Activated T-cell treated with anti-CD3 and anti-CD28 coated beads, Interleukin-2, amount 50 U/mL, for 48 hours (primary cell): Measurements from ENCODE around the gene COTL1.
A peak's percentile ranks its signal among the peaks of the same experiment; 100 is the strongest.

Experiments used
- DNase-seq, 2 experiments: peaks; one replicate each; pipeline ENCODE4 v3.0.0-alpha.2; 2020

COTL1 gene

DNA sequence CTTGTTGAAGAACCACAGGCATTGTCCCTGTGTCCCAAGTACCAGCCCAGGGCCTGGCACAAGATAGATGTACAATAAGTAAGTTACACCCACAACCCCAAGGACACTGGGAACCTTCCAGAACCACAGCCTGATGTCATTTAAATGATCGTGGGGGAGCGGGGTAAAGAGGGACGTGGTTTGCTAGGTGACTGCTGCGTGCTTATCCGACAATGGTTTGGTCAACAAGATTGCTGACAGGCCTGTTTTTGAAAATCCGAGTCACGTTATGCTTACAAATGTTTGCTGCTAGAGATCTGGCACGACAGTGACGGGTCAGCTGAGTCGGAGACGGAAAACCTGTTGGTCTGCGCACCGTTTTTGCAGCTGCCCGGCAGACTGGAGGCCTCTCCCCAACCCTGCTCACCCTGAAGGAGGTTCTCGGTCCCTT lies 22.8 kb downstream of the COTL1 start:
- no peak for DNase-seq

GRCh38 chr16:84594725-84595038 lies 23.2 kb downstream of the COTL1 start:
- no peak for DNase-seq

DNA sequence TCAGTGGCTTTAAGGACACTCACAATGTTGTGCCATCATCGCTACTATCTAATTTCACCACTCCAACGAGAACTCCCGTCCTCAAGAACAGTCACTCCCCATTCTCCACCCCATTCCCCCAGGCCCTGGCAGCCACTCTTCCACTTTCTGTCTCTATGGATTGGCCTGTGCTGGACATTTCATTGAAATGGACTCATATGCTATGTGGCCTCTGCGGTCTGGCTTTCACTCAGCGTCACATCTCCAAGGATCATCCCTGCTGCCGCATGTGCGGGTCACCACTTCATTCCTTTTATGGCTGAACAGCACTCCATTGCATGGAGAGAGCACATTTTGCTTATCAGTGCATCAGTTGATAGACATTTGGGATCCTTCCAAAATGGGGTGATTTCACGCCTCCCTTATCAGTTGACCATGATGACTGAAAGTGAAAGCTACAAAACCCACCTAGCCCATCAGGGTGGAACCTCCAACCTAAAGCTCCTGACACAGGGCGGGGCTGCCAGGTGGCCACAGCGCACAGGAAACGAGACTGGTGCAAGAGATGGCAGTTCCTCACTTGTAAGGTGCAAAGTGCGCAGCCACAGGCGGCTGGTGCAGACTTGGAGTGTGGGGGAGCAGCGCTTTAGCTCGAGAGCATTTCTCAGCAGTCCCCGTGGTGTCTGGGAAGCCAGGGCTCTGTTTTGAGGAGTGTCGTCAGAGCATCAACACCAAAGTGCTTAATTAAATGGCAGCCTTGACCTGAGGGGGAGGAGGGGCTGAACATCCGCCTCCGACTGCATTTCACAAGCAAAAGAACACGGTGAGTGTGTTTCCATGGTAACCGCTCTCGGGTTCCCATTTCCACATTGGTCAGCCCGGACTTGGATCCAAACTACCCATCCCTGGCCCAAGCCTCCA lies 23.8 kb downstream of the COTL1 start:
- peak; percentile 76 to 80 for DNase-seq

DNA sequence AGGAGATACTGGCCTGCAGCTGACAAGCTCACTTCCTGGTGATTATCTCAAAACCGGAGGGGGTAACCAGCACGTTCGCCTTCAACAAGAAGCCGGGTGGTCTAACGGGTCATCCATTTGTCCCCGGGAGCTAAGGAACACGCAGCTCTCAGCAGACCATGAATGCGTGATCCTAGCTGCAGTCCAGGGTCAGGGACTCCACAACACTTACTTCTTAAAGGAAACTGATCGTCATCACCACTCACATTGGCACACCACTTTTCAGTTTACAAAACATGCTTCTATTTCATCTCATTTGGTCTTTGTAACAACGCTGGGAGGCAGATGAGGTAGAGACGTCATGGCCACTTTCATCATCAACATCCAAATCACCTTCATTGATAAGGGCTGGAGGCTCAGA lies 25.2 kb downstream of the COTL1 start:
- no peak for DNase-seq

GRCh38 chr16:84589975-84590719 lies 27.7 kb downstream of the COTL1 start:
- no peak for DNase-seq

DNA sequence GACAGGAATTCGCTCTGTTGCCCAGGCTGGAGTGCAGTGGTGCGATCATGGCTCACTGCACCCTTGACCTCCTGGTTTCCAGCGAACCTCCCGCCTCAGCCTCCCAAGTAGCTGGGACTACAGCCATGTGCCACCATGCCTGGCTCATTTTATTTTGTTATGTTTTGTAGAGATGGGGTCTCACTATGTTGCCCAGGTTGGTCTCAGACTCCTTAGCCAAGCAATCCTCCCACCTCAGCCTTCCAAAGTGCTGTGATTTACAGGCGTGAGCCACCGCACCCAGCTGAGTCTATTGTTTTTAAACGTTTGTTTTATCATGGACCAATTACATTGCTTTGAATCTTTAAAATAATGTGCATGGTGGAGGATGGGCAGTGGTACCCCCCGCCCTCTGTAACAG lies 28.9 kb downstream of the COTL1 start:
- DNase-seq: no peak

DNA sequence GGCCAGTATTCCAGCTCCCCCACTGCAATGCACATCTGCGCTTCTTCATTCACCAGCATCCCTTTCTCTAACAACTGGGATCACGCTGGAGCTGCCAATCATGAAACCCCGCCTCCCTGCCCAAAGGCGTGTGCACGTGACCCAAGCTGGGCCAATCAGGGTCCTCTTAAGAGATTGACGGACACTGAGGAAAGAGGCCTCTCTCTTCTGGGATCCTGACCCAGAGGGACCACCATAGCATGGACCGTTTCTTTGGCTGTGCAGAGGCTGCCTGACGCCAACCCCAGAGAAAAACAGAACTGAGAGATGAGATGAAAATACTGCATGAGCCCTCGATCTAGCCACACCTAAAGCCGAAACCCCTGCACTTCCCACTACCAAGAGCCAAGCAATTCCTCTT lies 32.0 kb downstream of the COTL1 start:
- no peak for DNase-seq

DNA sequence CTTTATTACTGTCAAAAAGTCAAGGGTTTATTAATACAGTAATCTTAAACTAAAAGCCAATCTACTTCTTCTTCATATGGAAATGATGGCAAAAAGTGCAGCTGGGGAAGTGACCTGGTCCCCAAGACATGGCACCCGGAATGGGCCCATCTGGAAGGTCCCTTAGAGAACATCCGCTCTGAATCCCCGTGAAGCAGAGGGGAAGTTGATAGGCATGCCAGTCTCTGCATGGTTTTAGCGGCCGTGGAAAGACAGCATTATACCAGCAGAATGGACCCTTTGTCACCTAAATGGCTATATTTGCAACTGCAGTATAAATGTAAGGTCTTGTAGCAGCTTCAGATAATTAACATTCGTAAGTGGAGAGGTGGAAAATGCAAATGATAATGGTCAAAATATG lies 32.4 kb downstream of the COTL1 start:
- no peak for DNase-seq

DNA sequence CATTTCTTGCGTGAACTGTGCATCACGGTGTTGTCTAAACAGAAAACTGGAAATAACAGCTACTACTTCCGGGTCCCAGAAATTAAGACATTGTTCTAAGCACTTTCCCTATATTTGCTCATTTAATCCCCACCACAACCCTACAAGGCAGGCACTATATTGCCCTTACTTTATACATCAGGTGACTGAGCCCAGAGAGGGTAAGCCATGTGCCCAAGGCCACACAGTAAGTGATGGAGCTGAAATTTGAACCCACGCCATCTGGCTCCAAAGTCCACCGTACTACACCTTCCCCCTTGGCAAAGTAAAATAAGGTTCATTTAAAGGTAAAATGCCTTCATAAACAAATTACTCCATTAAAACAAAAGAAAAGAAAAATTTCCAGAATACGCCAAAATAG lies 33.2 kb downstream of the COTL1 start:
- DNase-seq: no peak

DNA sequence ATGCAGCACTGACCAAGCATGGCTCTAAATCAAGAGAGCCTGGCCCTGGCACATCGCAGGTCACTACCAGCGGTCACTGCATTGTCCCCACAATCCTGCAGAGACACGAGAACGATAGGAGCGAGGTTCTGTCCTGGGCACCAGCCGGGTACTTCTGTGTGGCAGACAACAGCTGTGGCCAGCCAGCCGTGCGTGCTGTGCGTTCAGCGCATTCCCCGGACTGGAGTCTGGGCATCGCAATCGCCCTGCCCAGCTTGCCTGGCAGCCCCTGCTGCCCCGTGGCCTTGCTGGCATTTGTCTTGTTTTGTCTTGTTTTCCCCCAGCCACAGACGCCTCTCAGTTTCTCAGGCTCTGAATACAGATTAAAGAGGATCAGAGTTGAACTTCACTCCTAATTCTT lies 33.9 kb downstream of the COTL1 start:
- DNase-seq: no peak

DNA sequence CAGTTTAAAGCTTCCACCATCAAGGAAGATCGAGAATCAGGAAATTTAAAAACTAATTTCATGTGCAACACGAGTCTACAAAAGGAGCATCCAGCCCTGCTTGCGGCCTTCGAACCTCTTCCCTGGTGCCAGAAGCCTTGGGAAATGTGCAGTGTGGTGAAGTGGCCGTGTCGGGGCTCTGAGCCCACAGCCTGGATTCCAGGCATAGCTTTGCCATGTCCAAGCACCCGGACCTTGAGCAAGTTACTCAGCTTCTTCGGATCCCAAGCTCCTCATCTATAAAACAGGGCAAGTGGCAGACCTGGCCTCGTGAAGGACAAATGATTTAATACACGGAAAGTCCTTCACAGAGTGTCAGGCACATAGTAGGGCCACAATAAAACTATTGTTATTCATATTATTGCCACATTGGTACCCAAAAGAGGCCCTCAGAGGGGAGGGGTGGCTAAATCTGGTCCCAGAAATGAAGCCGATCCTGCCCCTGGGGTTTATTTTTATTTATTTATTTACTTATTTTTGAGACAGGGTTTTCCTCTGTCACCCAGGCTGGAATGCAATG lies 34.8 kb downstream of the COTL1 start:
- DNase-seq: no peak

GRCh38 chr16:84581158-84581557 lies 36.7 kb downstream of the COTL1 start:
- DNase-seq: no peak

DNA sequence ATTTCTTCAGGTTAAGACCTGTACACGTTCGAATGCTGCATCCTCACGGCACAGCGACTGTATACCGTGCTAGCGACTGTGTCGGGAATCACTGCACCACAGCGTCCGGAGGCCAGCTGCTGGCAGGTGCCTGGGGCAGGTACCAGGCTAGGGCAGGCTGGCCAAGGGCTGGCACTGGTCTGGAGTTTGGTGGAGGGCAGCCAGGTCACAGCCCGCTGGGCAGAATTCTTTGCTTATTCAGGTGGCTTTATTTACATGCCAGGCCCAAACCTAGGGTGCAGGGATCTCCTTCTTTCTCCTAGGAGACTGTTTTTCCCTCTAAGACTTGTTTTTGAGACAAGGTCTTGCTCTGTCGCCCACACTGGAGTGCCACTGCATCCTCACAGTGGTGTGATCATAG lies 37.9 kb downstream of the COTL1 start:
- no peak for DNase-seq

GRCh38 chr16:84578538-84579126 lies 39.2 kb downstream of the COTL1 start:
- DNase-seq: no peak

DNA sequence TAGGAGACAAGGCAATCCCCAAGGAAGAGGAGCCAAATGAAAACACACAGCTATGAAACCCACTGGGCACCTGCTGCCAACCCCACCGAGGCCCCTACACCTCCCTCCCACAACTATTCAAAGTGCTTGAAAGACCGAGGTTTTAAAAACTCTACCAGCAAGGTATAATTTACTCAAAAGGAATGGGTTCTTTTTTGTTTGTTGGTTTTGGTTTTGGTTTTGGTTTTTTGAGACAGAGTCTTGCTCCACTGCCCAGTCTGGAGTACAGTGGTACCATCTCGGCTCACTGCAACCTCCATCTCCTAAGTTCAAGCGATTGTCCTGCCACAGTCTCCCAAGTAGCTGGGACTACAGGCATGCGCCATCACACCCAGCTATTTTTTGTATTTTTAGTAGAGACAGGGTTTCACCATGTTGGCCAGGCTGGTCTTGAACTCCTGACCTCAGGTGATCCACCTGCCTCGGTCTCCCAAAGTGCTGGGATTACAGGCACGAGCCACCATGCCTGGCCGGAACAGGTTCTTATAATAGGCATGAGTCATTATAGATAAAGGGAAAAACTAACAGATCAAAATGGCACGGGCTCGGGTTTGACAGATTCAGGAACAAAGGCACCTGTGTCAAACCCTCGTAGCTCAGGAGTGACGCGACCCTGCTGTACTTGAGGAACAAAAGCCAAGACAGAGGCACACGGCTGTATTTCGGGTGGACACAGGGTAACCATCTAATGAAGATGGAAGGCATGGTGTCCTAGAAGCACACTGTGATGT lies 40.7 kb downstream of the COTL1 start:
- no peak for DNase-seq

DNA sequence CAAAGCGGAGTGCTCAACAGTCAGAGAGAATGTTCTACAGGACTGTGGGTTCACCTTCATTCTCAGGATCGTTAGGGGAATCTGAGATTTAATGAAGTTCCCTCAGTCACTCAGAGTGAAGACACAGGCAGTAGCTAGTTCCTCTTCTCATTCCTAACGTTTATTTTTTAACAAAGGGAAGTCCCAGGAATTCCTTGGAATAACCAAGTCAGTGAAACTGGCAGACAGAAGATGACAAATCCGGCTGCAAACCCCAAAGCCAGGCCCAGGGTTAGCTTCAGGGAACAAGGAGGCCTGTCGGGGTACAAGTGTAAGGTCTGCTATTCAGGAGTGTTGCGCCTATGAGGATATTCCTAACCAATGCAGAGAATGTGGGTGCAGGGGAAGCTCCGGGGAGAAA lies 42.0 kb downstream of the COTL1 start:
- DNase-seq: no peak

GRCh38 chr16:84574191-84574590 lies 43.7 kb downstream of the COTL1 start:
- DNase-seq: no peak

GRCh38 chr16:84572096-84572495 lies 45.8 kb downstream of the COTL1 start:
- DNase-seq: no peak

DNA sequence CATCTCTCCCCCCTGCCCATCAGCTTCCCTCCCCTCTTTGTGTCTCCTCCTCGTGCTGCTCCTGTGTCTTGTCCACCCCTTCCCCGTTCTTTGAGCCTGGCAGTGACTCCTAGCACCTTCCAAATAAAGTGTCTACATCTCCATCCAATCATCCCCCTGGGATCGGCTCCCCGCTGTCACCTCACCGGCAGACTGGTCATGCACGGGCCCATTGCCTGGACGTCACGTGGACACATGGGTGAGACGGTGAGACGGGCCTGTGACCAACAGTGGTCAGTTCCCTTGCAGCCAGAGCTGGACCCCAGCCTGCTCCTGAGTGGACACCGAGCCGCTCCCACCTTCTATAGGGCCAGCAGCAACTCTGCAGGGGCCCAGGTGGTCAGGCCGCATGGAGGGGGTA lies 46.4 kb downstream of the COTL1 start:
- no peak for DNase-seq

- no peak for DNase-seq
These were observed 47.0 kb downstream of the COTL1 start for GRCh38 chr16:84570739-84571403.

- DNase-seq: no peak
These were observed 48.4 kb downstream of the COTL1 start for GRCh38 chr16:84569382-84569987.

- no peak for DNase-seq
These were observed 49.8 kb downstream of the COTL1 start for GRCh38 chr16:84568066-84568465.
